BLaER1 (cell line): ENCODE measurements around the gene ZNF222.

Source experiments
- H3K27ac ChIP-seq: shearing (Covaris generic); formaldehyde crosslinking; 2 replicates; pipeline ENCODE4 v1.8.1; 2022
- H3K27me3 ChIP-seq: shearing (Covaris generic); formaldehyde crosslinking; 2 replicates; pipeline ENCODE4 v1.8.1; 2022
- H3K36me3 ChIP-seq: shearing (Covaris generic); formaldehyde crosslinking; 2 replicates; pipeline ENCODE4 v1.8.1; 2022
- H3K4me1 ChIP-seq: shearing (Covaris generic); formaldehyde crosslinking; 2 replicates; pipeline ENCODE4 v1.8.1; 2022
- H3K4me2 ChIP-seq: shearing (Covaris generic); formaldehyde crosslinking; 2 replicates; pipeline ENCODE4 v1.8.1; 2022
- H3K4me3 ChIP-seq: shearing (Covaris generic); formaldehyde crosslinking; 2 replicates; pipeline ENCODE4 v1.8.1; 2022
- H3K9ac ChIP-seq: shearing (Covaris generic); formaldehyde crosslinking; 2 replicates; pipeline ENCODE4 v1.8.1; 2022
- H3K9me3 ChIP-seq: shearing (Covaris generic); formaldehyde crosslinking; 2 replicates; pipeline ENCODE4 v1.8.1; 2022
- H4K20me1 ChIP-seq: shearing (Covaris generic); formaldehyde crosslinking; 2 replicates; pipeline ENCODE4 v1.8.1; 2022
- Cebpa-rat ChIP-seq: shearing (Covaris generic); IDR thresholded peaks from 2 replicates; pipeline ENCODE4 v1.8.1; 2022

The ZNF222 gene

DNA sequence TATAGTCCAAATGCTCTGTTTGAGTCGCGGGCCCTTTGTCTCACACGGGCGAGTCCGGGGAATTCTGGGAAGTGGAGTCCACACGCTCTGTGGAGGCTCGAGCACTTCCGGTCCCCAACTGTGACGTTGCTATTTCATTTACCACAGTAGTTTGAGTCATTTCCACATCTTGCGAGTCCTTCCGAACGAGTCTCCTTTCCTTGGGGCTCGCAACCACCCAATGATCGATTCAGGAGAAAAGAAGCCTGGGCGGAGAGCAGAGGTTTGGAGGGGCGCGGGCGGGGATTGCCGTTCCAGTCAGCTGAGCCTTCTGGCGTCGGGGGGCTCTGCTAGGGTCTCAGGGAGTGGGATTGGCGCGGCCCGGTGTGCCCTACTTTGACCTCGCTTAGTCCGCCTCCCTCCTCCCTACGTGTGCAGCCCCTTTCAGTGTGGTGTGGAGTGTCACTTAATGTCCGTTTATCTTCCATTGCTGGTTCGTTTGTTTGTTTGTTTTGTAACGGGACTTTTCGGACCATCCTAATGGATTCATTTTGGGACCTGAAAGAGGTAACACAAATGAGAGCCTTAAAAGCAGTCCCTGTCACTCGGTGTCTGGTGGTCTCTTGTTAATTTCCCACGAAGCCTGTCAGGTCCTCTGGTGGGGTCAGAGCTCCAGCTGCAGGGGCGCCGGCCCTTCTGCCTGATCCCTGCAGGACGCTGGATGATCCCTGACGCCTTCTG lies at the start of gene ZNF222:
Gene ZNF222, plus strand, starts transcription at position 163 of the 720 bp plus-strand sequence. Its CDS starts 58 bp downstream, at position 221.
- Histone ChIP-seq H3K27me3 (no peaks in the 10 kb centered on the region), H3K9ac (peak within 1 kb of the TSS; percentile 71), H3K27ac (peak within 1 kb of the TSS; percentile 47), H3K4me1 (peaks cover 8% of the 10 kb centered on the region; the same call in 1 of the 2 replicates), H3K9me3 (peaks cover 51% of the 10 kb centered on the region), H3K36me3 (peaks cover 40% of the 10 kb centered on the region), H4K20me1 (no peaks in the 10 kb centered on the region), H3K4me2 (peak within 1 kb of the TSS; percentile 81), H3K4me3 (peak within 1 kb of the TSS; percentile 69)
- TF ChIP-seq Cebpa-rat = no peak

DNA sequence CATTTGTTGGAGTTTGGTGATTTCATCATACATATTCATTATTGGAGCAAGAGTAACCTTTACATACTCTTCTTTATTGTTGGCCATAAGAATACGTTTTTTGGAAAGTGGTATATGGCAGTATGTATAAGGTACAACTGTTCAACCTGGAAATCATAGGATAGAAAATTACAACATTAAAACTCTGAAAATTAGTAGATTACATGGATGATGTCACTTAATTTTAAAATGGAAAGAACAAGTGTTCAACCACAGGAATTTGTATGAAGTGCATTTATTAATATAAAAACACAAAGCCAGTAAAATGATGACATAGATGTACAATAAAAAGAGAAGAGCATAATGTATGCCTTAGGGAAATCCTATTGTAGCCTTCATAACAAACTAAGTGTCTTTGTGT lies 48.4 kb upstream of the ZNF222 start:
- Histone ChIP-seq H3K9me3 (peaks cover 11% of the 10 kb centered on the region), H3K9ac (no peak overlapping the region), H3K27ac (no peak overlapping the region), H3K4me1 (no peaks in the 10 kb centered on the region), H3K4me2 (no peak overlapping the region), H3K27me3 (no peaks in the 10 kb centered on the region), H3K36me3 (no peaks in the 10 kb centered on the region), H3K4me3 (no peak overlapping the region), H4K20me1 (no peaks in the 10 kb centered on the region)
- no peak for TF ChIP-seq Cebpa-rat

DNA sequence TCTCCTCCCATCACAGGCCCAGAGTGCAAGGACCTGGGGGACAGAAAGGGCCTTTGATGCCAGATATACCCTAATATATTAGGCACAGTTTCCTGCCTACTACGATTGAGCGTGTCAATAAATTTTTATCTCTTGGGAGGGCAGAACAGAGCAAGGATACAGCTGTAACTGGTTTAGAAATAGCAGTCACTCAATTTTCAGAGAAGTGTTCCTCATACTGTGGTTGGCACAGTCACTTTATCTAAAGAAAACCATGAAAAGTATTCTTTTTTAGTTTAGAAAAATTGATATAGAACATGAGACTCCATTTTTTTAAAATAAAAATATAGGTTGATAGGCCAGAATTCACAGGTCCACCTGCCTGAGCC lies 41.7 kb upstream of the ZNF222 start:
- Histone ChIP-seq H3K27ac (peak overlapping the region; percentile 29; the same call in 1 of the 2 replicates), H3K9ac (peak overlapping the region; percentile 61), H3K9me3 (peaks cover 3% of the 10 kb centered on the region; the same call in 1 of the 2 replicates), H4K20me1 (no peaks in the 10 kb centered on the region), H3K4me3 (peak overlapping the region; percentile 71), H3K27me3 (no peaks in the 10 kb centered on the region), H3K4me1 (peaks cover 12% of the 10 kb centered on the region; the same call in 1 of the 2 replicates), H3K4me2 (peak overlapping the region; percentile 88), H3K36me3 (0 out of 2 replicates have a peak, but pooled peaks cover 6% of the 10 kb centered on the region)
- TF ChIP-seq Cebpa-rat = no peak

DNA sequence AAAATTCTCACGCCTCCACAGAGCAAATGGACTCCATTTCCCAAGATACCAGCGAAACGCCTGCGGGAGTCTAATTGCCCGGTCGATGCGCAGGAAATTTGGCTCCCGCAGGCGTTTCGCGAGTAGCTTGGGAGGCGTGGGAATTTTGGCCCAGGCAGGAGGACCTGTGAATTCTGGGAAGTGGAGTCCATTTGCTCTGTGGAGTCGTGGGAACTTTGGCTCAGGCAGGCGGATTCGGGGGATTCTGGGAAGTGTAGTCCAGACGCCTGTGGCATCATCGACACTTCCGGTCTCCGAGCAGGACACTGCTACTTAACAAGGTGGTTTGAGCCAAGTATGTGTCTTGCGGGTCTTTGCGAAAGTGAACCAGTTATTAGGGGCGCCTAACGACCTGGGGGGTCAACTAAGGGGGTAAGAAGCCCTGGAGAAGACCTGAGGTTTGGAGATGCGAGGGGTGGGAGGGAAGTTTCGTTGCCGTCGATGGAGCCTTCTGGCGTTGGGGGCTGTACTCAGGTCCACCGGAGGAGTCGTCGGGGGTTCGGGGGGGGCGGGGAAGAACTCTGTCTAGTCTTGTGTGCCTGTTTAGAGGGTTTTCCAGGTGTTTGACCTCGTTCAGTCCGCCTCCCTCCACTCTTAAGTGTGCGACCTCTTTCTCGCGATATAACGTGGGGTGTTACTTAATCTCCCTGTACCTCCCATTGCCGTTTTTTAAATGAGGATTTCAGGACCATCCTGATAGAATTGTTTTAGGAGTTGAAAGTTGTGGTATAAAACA lies 41.1 kb upstream of the ZNF222 start, which contains the start of gene ZNF155:
Gene ZNF155, plus strand, starts transcription at position 277 of the 775 bp plus-strand sequence. CDS start 4,356 bp downstream, outside the sequence.
- Histone ChIP-seq H3K27ac (peak within 1 kb of the TSS; percentile 29; the same call in 1 of the 2 replicates), H4K20me1 (no peaks in the 10 kb centered on the region), H3K4me1 (peaks cover 12% of the 10 kb centered on the region; the same call in 1 of the 2 replicates), H3K4me3 (peak within 1 kb of the TSS; percentile 71), H3K4me2 (peak within 1 kb of the TSS; percentile 88), H3K9me3 (peaks cover 3% of the 10 kb centered on the region; the same call in 1 of the 2 replicates), H3K9ac (peak within 1 kb of the TSS; percentile 61), H3K27me3 (no peaks in the 10 kb centered on the region), H3K36me3 (peaks cover 10% of the 10 kb centered on the region)
- TF ChIP-seq Cebpa-rat = no peak

DNA sequence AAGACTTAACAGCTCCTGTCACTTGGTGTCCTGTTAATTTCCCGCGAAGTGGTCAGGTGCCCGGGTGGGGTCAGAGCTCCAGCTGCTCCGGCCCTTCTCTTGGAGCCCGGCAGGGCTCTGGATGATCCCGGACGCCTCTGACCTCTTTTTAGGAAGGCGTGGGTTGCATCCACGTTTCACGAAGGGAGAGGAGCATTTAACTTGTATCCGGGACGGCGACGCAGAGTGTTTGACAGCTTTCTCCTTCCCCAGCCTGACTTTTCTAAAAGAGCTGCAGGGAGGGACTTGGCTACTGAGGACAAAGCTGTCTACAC lies 40.5 kb upstream of the ZNF222 start:
- peaks cover 15% of the 10 kb centered on the region for H3K36me3 ChIP-seq
- H3K4me2 ChIP-seq = peak overlapping the region; percentile 88
- H3K27ac ChIP-seq = no peak overlapping the region

DNA sequence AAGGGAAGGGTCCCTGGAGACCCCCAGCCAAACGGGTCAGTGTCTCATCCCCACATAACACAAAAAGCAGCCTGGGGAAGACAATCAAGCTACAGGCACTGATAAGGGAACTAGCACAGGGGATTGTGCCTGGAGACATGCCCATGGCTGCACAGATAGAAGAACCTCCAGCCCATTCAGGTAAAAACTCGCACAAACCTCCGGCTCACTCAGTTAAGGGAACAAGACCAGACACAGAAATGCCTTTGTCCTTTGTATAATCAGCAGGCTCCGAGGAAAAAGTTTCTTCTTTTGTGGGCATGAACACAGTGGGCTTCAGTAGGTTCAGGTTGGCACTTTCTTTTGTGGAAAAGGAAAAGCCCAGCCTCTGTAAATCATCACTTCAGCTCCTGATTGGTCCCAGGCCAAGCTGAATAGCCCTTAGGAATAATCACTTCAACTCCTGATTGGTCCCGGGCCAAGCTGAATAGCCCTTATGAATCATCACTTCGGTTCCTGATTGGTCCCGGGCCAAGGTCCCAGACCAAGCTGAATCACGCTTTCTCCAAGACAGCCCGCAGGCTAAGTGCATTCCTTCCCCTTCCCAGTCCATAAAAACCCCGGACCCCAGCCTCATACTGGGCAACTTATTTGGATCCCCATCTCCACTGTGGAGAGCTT lies 27.4 kb upstream of the ZNF222 start:
- Histone ChIP-seq H3K27ac (no peak overlapping the region), H3K4me1 (peaks cover 7% of the 10 kb centered on the region), H3K9ac (no peak overlapping the region), H4K20me1 (no peaks in the 10 kb centered on the region), H3K27me3 (no peaks in the 10 kb centered on the region), H3K36me3 (peaks cover 28% of the 10 kb centered on the region), H3K9me3 (no peaks in the 10 kb centered on the region), H3K4me2 (no peak overlapping the region), H3K4me3 (no peak overlapping the region)
- no peak for TF ChIP-seq Cebpa-rat

More for the DNA sequence above, 40.5 kb upstream of the ZNF222 start:
- no peak for TF ChIP-seq Cebpa-rat
- Histone ChIP-seq H3K9ac (peak overlapping the region; percentile 61), H4K20me1 (no peaks in the 10 kb centered on the region), H3K4me1 (peaks cover 12% of the 10 kb centered on the region; the same call in 1 of the 2 replicates), H3K4me3 (peak overlapping the region; percentile 71), H3K27me3 (no peaks in the 10 kb centered on the region), H3K9me3 (peaks cover 3% of the 10 kb centered on the region; the same call in 1 of the 2 replicates)

DNA sequence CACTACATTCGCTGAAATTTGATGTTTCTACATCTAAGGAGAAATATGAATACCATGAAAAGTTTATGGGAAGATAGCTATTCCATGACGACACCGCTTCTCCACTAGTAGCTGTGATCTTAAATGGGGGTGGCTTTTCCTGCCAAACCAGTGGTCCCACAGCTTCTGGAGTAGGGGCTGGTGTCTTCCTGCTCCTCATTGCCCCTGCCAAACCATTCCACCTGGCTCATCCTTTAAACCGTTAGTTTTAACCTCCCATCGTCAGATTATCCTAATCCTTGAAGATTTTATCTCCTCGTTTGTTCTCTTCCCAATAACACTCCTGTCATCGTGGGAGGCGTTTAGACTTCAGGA lies 23.0 kb upstream of the ZNF222 start:
- Histone ChIP-seq H4K20me1 (no peaks in the 10 kb centered on the region), H3K9ac (peak overlapping the region; percentile 86), H3K4me3 (peak overlapping the region; percentile 97), H3K36me3 (peaks cover 17% of the 10 kb centered on the region), H3K4me1 (peaks cover 18% of the 10 kb centered on the region), H3K27me3 (no peaks in the 10 kb centered on the region), H3K9me3 (peaks cover 26% of the 10 kb centered on the region), H3K27ac (peak overlapping the region; percentile 75), H3K4me2 (peak overlapping the region; percentile 92)
- TF ChIP-seq Cebpa-rat = no peak

DNA sequence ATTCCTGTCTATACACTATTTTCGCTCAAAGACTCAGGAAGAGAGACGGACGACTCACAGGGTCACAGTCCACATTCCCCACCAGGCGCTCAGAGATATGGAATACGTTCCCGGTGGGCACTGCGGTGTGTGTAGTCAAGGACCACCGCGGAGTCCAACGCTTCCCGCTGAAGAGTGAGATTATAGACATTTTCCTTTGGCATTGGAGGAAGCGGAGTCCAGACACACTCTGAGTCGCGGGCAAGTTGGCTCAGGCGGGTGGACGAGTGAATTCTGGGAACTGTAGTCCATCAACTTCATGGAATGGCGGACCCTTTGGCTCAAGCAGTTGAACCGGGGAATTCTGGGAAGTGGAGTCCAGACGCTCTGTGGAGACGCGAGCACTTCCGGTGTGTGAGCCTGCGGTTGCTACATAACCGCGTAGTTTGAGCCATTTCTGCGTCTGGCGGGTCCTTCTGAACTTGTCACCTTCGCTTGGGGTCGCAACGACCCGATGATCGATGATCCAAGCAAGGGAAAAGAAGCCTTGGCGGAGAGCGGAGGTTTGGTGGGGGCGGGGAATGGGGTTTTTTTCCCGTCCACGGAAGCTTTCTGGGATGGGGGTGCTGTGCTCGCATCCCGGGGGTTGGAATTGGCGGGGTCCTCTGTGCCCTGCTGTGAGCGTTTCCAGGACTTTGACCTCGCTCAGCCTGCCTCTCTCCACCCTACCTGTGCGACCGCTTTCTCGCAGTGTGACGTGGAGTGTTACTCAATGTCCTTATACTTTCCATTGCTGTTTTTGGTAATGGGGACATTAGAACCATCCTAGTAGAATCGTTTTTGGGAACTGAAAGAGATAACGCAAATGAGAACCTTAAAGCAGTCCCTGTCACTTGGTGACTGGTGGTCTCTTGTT lies 22.4 kb upstream of the ZNF222 start, which contains the start of gene ZNF230:
Gene ZNF230, plus strand, starts transcription at position 392 of the 895 bp plus-strand sequence. CDS start 4,122 bp downstream, outside the sequence.
- H3K4me2 ChIP-seq = peak within 1 kb of the TSS; percentile 92
- peaks cover 18% of the 10 kb centered on the region for H3K4me1 ChIP-seq
- peaks cover 32% of the 10 kb centered on the region for H3K9me3 ChIP-seq
- H3K36me3 ChIP-seq = peaks cover 23% of the 10 kb centered on the region
- H3K9ac ChIP-seq = peak within 1 kb of the TSS; percentile 86
- H3K27ac ChIP-seq = peak within 1 kb of the TSS; percentile 75
- no peaks in the 10 kb centered on the region for H4K20me1 ChIP-seq
- H3K4me3 ChIP-seq = peak within 1 kb of the TSS; percentile 97
- no peaks in the 10 kb centered on the region for H3K27me3 ChIP-seq
- TF ChIP-seq Cebpa-rat = no peak
